CD4-positive, alpha-beta T cell (primary cell): ENCODE data around the gene UBE2I. TPM values are rescaled to one million over a fixed set of nuclear protein-coding genes. Genes with fewer than 3 reads are reported as not detected.

ENCODE experiments used
- ATAC-seq: fragments of 200-7000 bp; cut with Tn5 transposase; one replicate; pipeline ENCODE4 v1.10.0; 2022; ENCODE audit warnings: mild to moderate bottlenecking; ENCODE audit not compliant: poor library complexity
- CTCF ChIA-PET: fragments of 350-600 bp; sonication (Branson Sonifier 250); formaldehyde crosslinking; loops from one replicate; lab custom pipeline; 2021; ENCODE audit warnings: antibody characterized with exemption, inconsistent platforms; lab: Charles Lee
- POLR2A ChIA-PET: fragments of 350-600 bp; sonication (Branson Sonifier 250); formaldehyde crosslinking; loops from one replicate; lab custom pipeline; 2021; ENCODE audit warnings: antibody characterized with exemption, inconsistent platforms; lab: Charles Lee
- DNase-seq, 14 experiments: peaks; one replicate each; pipeline ENCODE4 v3.0.0-alpha.2; 2013 to 2020; ENCODE audit warnings: mixed read lengths in 2 of 14
- H3K27ac ChIP-seq, 2 donors: one replicate each; pipeline versions ENCODE4 v1.5.1 to v1.7.0; 2013; ENCODE audit warnings: low read length in 2 of 2, low read depth in 1 of 2, mild to moderate bottlenecking in 1 of 2
- H3K27me3 ChIP-seq, 2 experiments: 1 replicate in 1 of 2; 2 replicates in 1 of 2; pipeline versions ENCODE4 v1.6.1 to v1.7.0; 2013; ENCODE audit warnings: low read length in 2 of 2, control low read depth in 1 of 2, mild to moderate bottlenecking in 1 of 2, moderate library complexity in 1 of 2; ENCODE audit not compliant: insufficient read depth in 2 of 2, control insufficient read depth in 1 of 2
- H3K36me3 ChIP-seq: one replicate; pipeline ENCODE4 v1.6.1; 2013; ENCODE audit warnings: low read length, control low read depth; ENCODE audit not compliant: insufficient read depth
- H3K4me1 ChIP-seq: one replicate; pipeline ENCODE4 v1.6.1; 2013; ENCODE audit warnings: low read length, control low read depth; ENCODE audit not compliant: insufficient read depth
- H3K4me3 ChIP-seq: one replicate; pipeline ENCODE4 v1.5.1; 2013; ENCODE audit warnings: mild to moderate bottlenecking, low read length, moderate library complexity
- H3K9me3 ChIP-seq, 2 experiments: 1 replicate in 1 of 2; 2 replicates in 1 of 2; pipeline versions ENCODE4 v1.6.1 to v1.7.0; 2013; ENCODE audit warnings: low read length in 2 of 2, mild to moderate bottlenecking in 2 of 2, control low read depth in 1 of 2, moderate library complexity in 1 of 2; ENCODE audit not compliant: control insufficient read depth in 1 of 2, insufficient read depth in 1 of 2
- H3K27ac Mint-ChIP-seq: one replicate; pipeline ENCODE4 v1.8.0; 2020; ENCODE audit warnings: mixed read lengths
- H3K27me3 Mint-ChIP-seq: one replicate; pipeline ENCODE4 v1.8.0; 2021; ENCODE audit warnings: mixed read lengths
- H3K36me3 Mint-ChIP-seq: one replicate; pipeline ENCODE4 v1.8.0; 2021; ENCODE audit warnings: low read depth, mixed read lengths
- H3K4me1 Mint-ChIP-seq: one replicate; pipeline ENCODE4 v1.8.0; 2021; ENCODE audit warnings: low read depth, mixed read lengths
- H3K4me3 Mint-ChIP-seq: one replicate; pipeline ENCODE4 v1.8.0; 2020; ENCODE audit warnings: mild to moderate bottlenecking, mixed read lengths
- H3K9me3 Mint-ChIP-seq: one replicate; pipeline ENCODE4 v1.8.0; 2020; ENCODE audit warnings: mixed read lengths
- CTCF ChIP-seq: fragments of 200-600 bp; IDR thresholded peaks from one replicate; pipeline ENCODE4 v1.8.0; 2022; ENCODE audit warnings: antibody characterized with exemption, mild to moderate bottlenecking
- intact Hi-C, 2 experiments: fragments of 100-400 bp; cut with DNase I in 1 of 2; cut with micrococcal nuclease in 1 of 2; formaldehyde crosslinking; loops; one replicate each; pipeline versions ENCODE4 v1.15.1 to v1.9.0; 2023 to 2025; cut with DNase I, micrococcal nuclease
- total RNA-seq, 174 experiments: library from RNA in 2 of 174; stranded (reverse) in 2 of 174; gene quantifications; one replicate each; pipeline ENCODE4 v1.2.3 and lab custom pipeline; 2021 to 2026

Gene UBE2I
- total RNA-seq, 2 experiments from 2014 or later = 247 to 252 TPM

GRCh38 chr16:1319041-1319440 is 9.6 kb downstream of the UBE2I start:
- Histone ChIP-seq H3K36me3 (peaks cover 90% of the 10 kb centered on the region), H3K9me3 (no peaks in the 10 kb centered on the region), H3K27me3 (no peaks in the 10 kb centered on the region), H3K4me1 (peaks cover 11% of the 10 kb centered on the region), H3K4me3 (no peak overlapping the region), H3K27ac (no peak overlapping the region)
- ChIA-PET POLR2A (no interaction called here), CTCF (no interaction called here)
- DNase-seq (peak in 1 of 14 experiments; percentile 19), ATAC-seq (no peak)
- intact Hi-C loops = no loop called here
- no peak overlapping the region for H3K27ac Mint-ChIP-seq
- TF ChIP-seq CTCF = no peak
- H3K9me3 Mint-ChIP-seq = no peaks in the 10 kb centered on the region
- no peaks in the 10 kb centered on the region for H3K4me1 Mint-ChIP-seq
- H3K27me3 Mint-ChIP-seq = no peaks in the 10 kb centered on the region
- no peak overlapping the region for H3K4me3 Mint-ChIP-seq
- H3K36me3 Mint-ChIP-seq = peaks cover 69% of the 10 kb centered on the region

GRCh38 chr16:1320097-1320496 is 10.7 kb downstream of the UBE2I start:
- H3K27ac ChIP-seq = no peak overlapping the region
- Mint-ChIP-seq H3K4me3 (no peak overlapping the region), H3K27ac (no peak overlapping the region), H3K27me3 (no peaks in the 10 kb centered on the region), H3K9me3 (no peaks in the 10 kb centered on the region), H3K36me3 (peaks cover 69% of the 10 kb centered on the region), H3K4me1 (no peaks in the 10 kb centered on the region)
- POLR2A ChIA-PET = no interaction called here
- peaks cover under 1% of the 10 kb centered on the region for H3K4me1 ChIP-seq
- CTCF ChIA-PET = no interaction called here
- no peak overlapping the region for H3K4me3 ChIP-seq
- H3K27me3 ChIP-seq = no peaks in the 10 kb centered on the region
- no peaks in the 10 kb centered on the region for H3K9me3 ChIP-seq
- no peak for TF ChIP-seq CTCF
- DNase-seq (peak in 1 of 14 experiments; percentile 9), ATAC-seq (no peak)
- intact Hi-C loops = no loop called here
- H3K36me3 ChIP-seq = peaks cover 90% of the 10 kb centered on the region

- Mint-ChIP-seq H3K36me3 (peaks cover 66% of the 10 kb centered on the region), H3K27ac (no peak overlapping the region), H3K9me3 (no peaks in the 10 kb centered on the region), H3K27me3 (no peaks in the 10 kb centered on the region), H3K4me1 (no peaks in the 10 kb centered on the region), H3K4me3 (no peak overlapping the region)
- CTCF ChIA-PET = no interaction called here
- H3K27ac ChIP-seq = no peak overlapping the region
- H3K4me3 ChIP-seq = no peak overlapping the region
- no peak for ATAC-seq
- H3K27me3 ChIP-seq = no peaks in the 10 kb centered on the region
- H3K36me3 ChIP-seq = peaks cover 90% of the 10 kb centered on the region
- intact Hi-C loops = no loop called here
- no peak for TF ChIP-seq CTCF
- POLR2A ChIA-PET = no interaction called here
- H3K9me3 ChIP-seq = no peaks in the 10 kb centered on the region
- peak in 1 of 14 experiments; percentile 13 for DNase-seq
- H3K4me1 ChIP-seq = no peaks in the 10 kb centered on the region
These were observed 11.3 kb downstream of the UBE2I start for GRCh38 chr16:1320658-1321240.
